ENCODE measurements around the gene CARS1.

DNA sequence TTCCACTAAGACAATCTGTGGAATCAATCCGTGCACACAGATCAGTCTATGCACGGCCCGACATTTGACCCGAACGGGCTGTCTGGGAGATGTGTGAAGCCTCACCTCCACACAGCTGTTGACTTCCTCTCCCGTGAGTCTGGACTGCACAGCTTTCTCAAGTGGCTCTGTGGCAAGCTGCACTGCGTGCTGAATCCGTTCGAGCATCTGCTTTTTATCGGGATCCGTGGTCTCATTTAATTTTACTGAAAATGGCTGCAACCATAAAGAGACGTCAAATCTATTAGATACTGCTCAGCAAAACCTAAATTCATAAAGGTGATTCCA lies 19.3 kb downstream of the CARS1 start:
- TF ChIP-seq CTCF (IDR thresholded peaks at IDR 0.05), result no peak
- no peak for TF ChIP-seq EZH2phosphoT487 (IDR thresholded peaks at IDR 0.05)

Data from neural progenitor cell (in vitro differentiated cells).